Activated T-helper 1 cell treated with Interleukin-2 at 50 U/mL for 16 hours (primary cell): ENCODE measurements around the gene EEFSEC.

ENCODE experiments used
- DNase-seq: peaks from one replicate; pipeline ENCODE4 v3.0.0-alpha.2; 2020; ENCODE audit warnings: low read depth

Gene EEFSEC

GRCh38 chr3:128285967-128286321 is 132.7 kb downstream of the EEFSEC start:
- no peak for DNase-seq

DNA sequence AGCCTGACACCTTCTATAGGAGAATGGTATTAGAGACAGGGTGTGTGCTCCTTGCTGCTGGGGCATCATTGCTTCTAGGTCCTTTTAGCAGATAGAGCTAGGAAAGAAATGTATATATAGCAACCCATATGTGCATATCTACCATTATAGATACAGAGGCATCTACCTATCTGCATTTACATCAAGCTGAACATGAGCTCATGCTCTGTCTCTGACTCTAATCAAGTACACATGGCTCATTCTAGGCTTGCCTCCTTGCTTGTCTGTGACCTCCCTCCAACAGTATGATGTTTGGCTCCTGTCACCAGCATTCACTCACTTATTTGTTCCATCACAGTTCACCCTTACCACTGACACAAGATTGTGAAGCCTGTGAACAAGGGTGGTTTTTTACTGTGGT is 133.4 kb downstream of the EEFSEC start:
- DNase-seq, result no peak

- DNase-seq, result no peak
Observed at GRCh38 chr3:128287216-128287615, 133.9 kb downstream of the EEFSEC start.

GRCh38 chr3:128289534-128289933 is 136.3 kb downstream of the EEFSEC start:
- DNase-seq, result no peak

DNA sequence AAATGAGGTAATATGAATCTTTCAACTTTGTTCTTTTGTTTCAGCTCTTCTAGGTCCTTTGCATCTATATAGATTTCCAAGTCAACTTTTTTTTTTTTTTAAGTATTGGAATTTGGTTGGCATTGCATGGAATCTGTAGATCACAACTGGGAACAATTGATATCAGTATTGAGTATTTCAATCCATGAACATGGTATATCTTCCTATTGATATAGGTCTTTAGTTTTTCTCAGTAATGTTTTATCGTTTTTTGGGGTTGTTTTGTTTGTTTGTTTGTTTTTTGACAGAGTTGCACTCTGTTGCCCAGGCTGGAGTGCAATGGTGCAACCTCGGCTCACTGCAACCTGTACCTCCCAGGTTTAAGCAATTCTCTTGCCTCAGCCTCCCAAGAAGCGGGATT is 137.2 kb downstream of the EEFSEC start:
- DNase-seq, result no peak

GRCh38 chr3:128293930-128294329 is 140.6 kb downstream of the EEFSEC start:
- DNase-seq, result no peak

- DNase-seq, result no peak
Observed at GRCh38 chr3:128294999-128295468, 141.8 kb downstream of the EEFSEC start.

- DNase-seq, result no peak
Observed at GRCh38 chr3:128296469-128297251, 143.4 kb downstream of the EEFSEC start.

GRCh38 chr3:128297401-128298138 is 144.3 kb downstream of the EEFSEC start:
- DNase-seq, result no peak

- DNase-seq, result no peak
Observed at GRCh38 chr3:128301186-128302023, 148.1 kb downstream of the EEFSEC start.

- no peak for DNase-seq
Observed at GRCh38 chr3:128306481-128306880, 153.2 kb downstream of the EEFSEC start.

DNA sequence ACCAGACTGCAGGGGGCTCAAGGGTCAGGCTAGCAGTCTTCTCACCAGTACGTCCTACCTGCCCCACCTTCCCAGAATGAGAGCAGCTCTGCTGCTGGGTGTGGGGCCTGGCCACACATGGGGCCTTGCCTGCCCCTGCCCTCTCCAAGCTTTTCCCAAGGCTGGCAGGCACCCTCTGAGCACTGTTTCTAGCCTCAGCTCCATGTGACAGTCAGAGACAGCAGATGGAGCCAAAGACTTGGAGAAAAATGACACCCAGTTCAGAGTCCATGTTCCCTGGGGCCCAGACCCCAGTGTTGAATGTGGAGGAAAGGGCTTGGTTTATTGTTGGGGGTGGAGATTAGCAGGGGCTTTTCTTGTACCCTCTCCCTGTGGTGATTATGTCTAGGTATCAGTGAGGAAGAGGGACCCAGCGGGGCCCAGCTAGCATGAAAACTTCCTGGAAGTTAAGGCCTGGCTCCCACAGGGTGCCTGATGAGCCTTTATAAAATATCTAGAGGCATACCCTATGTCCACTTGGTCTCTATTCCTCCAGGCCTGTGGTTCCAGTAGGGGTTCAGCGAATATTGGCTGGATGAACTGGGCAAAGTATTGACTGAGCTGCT is 153.8 kb downstream of the EEFSEC start:
- no peak for DNase-seq

DNA sequence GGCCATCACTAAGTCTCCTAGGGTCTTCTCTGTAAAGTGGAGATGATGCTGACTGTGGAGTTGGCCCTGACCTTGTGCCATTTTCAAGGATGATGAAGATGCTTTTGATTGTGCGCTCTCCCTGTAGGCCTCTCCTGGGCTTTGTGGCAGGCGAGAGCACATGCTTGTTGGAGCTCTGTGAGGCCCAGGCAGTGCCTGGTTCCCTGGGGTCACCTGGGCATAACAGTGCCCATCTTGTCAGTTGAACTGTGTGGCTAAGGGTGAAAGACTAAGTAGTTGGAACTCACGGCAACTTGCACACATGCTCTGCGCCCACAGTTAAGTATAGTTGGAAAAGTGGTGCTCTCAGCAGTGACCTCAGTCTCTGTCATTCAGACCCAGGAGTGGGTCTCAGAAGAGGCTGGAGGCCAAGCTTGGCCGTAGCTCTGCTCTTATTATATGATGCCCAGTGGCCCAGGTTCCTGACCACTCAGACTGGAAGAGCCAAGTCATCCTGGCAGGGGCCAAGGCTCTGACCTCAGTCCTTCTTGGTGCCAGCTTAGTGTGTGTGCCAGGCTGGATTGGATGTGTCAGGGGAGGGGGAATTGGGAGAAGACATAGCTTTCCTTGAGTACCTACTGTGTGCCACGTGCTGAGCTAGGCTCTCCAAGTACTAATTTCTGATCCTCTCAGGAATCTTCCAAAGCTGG is 154.6 kb downstream of the EEFSEC start:
- DNase-seq, result no peak

GRCh38 chr3:128309026-128309425 is 155.7 kb downstream of the EEFSEC start:
- no peak for DNase-seq

DNA sequence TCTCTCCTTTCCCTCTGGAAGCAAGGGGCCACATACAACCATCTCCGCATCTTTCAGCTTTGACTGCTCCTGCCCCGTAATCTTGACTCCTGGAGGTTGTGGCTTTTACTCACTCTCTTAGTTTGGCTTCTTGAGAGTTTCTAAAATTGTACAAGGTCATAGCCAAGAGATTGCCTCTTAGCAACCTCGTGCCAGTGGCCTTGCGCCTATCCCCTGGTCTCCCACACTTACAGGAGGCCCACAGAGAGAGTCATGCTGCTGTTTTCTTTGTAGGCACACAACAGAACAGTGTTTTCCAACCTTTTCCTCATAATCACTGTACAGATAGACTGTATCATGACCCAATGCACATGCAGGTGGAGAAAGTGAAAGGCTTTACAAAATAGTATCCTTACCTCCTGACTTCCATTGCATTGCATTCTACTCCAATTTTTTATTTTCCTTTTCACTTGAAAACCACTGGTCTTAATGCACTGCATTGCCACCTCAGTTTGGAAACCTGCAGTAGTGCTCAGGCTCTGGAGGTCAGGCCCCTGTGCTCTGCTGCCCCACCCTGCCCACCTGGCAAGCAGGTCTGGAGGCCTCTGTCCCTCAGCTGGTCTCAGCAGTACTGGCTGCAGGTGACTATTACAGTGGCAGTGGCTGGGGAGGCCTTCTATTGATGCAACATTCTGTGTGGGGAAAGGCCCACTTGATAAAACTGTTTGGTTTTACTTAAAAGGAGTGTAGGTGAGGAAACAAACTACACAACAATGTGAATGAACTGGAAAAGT is 157.2 kb downstream of the EEFSEC start:
- DNase-seq, result no peak

GRCh38 chr3:128311441-128311844 is 158.2 kb downstream of the EEFSEC start:
- no peak for DNase-seq

DNA sequence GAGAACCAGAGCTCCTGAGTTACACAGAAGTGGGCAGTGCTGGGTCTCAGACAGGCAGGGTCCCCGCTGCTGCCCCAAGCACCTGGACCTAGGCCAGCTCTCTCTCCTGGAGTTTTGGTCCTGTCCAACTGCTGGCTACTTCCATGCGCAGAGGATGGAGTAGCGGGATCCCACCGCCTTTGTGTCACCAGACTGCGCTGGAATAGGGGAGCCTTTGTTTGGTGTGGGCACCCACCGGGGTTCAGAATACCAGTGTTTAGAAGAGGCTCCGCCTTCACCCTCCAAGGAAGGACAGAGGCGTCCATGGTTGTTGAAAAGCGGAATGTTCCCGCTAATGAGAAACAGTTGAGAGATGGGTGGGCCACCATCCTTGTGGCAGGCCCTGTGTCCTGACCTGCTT is 159.0 kb downstream of the EEFSEC start:
- no peak for DNase-seq

- DNase-seq, result no peak
Observed at GRCh38 chr3:128313071-128313725, 159.9 kb downstream of the EEFSEC start.

DNA sequence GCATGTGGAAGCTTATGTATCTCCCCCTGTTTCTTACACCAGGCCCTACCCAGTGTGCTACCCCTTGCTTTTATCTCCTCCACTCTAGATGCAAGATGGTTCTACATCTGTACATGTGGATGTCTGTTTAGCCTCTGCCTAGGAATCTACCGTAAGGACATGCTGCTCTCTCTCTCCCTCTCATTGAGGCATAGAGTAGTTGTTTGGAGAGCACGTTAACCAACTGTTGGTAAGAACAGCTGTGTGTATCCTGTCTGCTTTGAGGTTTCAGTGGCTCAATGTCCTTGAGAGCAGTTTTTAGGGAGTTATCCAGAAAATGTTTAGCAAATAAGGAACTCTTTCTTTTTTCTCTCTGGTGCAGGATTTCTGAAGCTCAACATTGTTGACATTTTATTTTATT is 160.7 kb downstream of the EEFSEC start:
- no peak for DNase-seq

- DNase-seq, result no peak
Observed at GRCh38 chr3:128315313-128315712, 162.0 kb downstream of the EEFSEC start.
